ENCODE results near the gene IQSEC3. TPM values are rescaled to one million over a fixed set of nuclear protein-coding genes. Genes with fewer than 3 reads are reported as not detected.

The IQSEC3 gene
- polyA plus RNA-seq, 2 donors, result 0.13 to 0.14 TPM

DNA sequence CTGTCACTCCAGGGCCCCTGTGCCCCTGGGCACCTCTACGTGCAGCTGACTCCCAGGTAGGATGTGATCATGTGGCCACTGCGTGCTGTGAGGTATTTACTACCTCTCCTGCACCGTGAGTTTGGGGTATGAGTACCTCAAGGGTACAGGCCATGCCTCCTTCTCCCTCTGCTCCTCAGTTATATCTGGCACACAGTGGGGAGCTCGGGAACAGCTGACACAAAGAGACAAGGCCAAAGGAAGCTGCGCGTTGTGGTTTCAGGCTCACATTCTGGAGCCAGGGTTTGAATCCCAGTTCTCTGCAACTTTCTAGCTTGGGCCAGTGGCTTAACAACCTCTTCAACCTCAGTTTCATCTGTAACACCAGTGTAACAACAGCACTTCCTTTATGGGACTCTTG is 155.2 kb downstream of the IQSEC3 start:
- no peak overlapping the region for H3K27ac ChIP-seq (ENCODE audit: low read depth in 2 of 2, low read length in 1 of 2)
- no peaks in the 10 kb centered on the region for H3K27me3 ChIP-seq (ENCODE audit: control insufficient read depth in 1 of 2, insufficient read depth in 2 of 2, low read length in 2 of 2)
- H3K4me1 ChIP-seq (ENCODE audit: control insufficient read depth in 2 of 2, insufficient read depth in 2 of 2, low read length in 1 of 2), result peaks cover 0 to 2% of the 10 kb centered on the region in 2 donors
- no peaks in the 10 kb centered on the region for H3K36me3 ChIP-seq (ENCODE audit: control insufficient read depth in 2 of 2, insufficient read depth in 2 of 2, low read length in 1 of 2)
- no peaks in the 10 kb centered on the region for H3K9me3 ChIP-seq (ENCODE audit: control insufficient read depth in 2 of 2, insufficient read depth in 1 of 2, low read depth in 1 of 2, low read length in 1 of 2)
- 78 to 80% methylated on average over 6 of the region's 6 CpGs for WGBS, 2 donors
- no peak overlapping the region for H3K4me3 ChIP-seq (ENCODE audit: low read depth in 1 of 2, low read length in 2 of 2)

DNA sequence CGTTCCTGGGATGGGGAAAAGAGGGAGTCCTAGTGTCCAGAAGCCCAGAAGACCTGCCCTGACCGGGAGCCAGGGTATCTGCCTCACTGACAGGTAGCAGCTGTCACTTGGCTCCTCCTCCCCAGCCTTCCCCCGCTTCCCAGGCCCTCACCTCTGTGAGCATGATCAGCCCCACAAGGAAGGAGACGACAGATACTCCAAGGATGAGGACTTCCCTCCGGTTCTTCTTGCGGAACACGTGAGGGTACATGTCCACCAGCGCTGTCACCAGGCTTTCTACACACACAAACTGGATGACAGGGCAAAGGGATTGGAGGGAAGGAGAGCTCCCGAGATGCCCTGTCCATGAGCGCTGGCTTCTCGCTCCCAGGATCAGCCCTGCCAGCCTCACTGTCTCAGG is 157.3 kb downstream of the IQSEC3 start:
- peaks cover 0 to 2% of the 10 kb centered on the region in 2 donors for H3K4me1 ChIP-seq (ENCODE audit: control insufficient read depth in 2 of 2, insufficient read depth in 2 of 2, low read length in 1 of 2)
- H3K27ac ChIP-seq (ENCODE audit: low read depth in 2 of 2, low read length in 1 of 2), result no peak overlapping the region
- H3K36me3 ChIP-seq (ENCODE audit: control insufficient read depth in 2 of 2, insufficient read depth in 2 of 2, low read length in 1 of 2), result no peaks in the 10 kb centered on the region
- no peak overlapping the region for H3K4me3 ChIP-seq (ENCODE audit: low read depth in 1 of 2, low read length in 2 of 2)
- 80% methylated on average over 11 of the region's 11 CpGs for WGBS, 2 donors
- H3K9me3 ChIP-seq (ENCODE audit: control insufficient read depth in 2 of 2, insufficient read depth in 1 of 2, low read depth in 1 of 2, low read length in 1 of 2), result no peaks in the 10 kb centered on the region
- no peaks in the 10 kb centered on the region for H3K27me3 ChIP-seq (ENCODE audit: control insufficient read depth in 1 of 2, insufficient read depth in 2 of 2, low read length in 2 of 2)

DNA sequence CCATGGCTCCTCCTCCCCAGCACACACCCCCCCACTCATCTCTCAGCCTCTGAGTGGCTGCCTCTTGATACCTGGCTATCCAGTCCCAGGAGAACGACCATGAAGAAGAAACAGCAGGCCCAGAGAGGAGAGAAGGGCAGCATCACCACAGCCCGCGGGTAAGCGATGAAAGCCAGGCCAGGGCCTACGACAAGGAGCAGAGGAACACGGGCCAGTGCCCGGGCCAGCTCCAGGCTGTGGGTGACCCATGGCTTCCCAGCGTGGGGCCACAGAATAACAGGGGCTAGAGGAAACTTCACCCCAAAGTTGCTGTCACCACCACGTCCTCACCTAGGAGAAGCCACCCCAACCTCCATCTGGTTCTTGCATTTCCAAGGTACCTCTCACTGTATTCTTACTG is 157.8 kb downstream of the IQSEC3 start:
- 90% methylated on average over 9 of the region's 9 CpGs for WGBS, 2 donors
- Histone ChIP-seq H3K4me3 (ENCODE audit: low read depth in 1 of 2, low read length in 2 of 2) (no peak overlapping the region), H3K36me3 (ENCODE audit: control insufficient read depth in 2 of 2, insufficient read depth in 2 of 2, low read length in 1 of 2) (no peaks in the 10 kb centered on the region), H3K27ac (ENCODE audit: low read depth in 2 of 2, low read length in 1 of 2) (no peak overlapping the region), H3K4me1 (ENCODE audit: control insufficient read depth in 2 of 2, insufficient read depth in 2 of 2, low read length in 1 of 2) (peaks cover 0 to 2% of the 10 kb centered on the region in 2 donors), H3K27me3 (ENCODE audit: control insufficient read depth in 1 of 2, insufficient read depth in 2 of 2, low read length in 2 of 2) (no peaks in the 10 kb centered on the region), H3K9me3 (ENCODE audit: control insufficient read depth in 2 of 2, insufficient read depth in 1 of 2, low read depth in 1 of 2, low read length in 1 of 2) (no peaks in the 10 kb centered on the region)

GRCh38 chr12:225012-225411 is 158.4 kb downstream of the IQSEC3 start:
- Histone ChIP-seq H3K4me3 (ENCODE audit: low read depth in 1 of 2, low read length in 2 of 2) (no peak overlapping the region), H3K27ac (ENCODE audit: low read depth in 2 of 2, low read length in 1 of 2) (no peak overlapping the region), H3K4me1 (ENCODE audit: control insufficient read depth in 2 of 2, insufficient read depth in 2 of 2, low read length in 1 of 2) (peaks cover 0 to under 1% of the 10 kb centered on the region in 2 donors), H3K9me3 (ENCODE audit: control insufficient read depth in 2 of 2, insufficient read depth in 1 of 2, low read depth in 1 of 2, low read length in 1 of 2) (no peaks in the 10 kb centered on the region), H3K27me3 (ENCODE audit: control insufficient read depth in 1 of 2, insufficient read depth in 2 of 2, low read length in 2 of 2) (no peaks in the 10 kb centered on the region), H3K36me3 (ENCODE audit: control insufficient read depth in 2 of 2, insufficient read depth in 2 of 2, low read length in 1 of 2) (no peaks in the 10 kb centered on the region)
- WGBS, 2 donors, result 87 to 93% methylated on average over 18 of the region's 18 CpGs

- H3K4me3 ChIP-seq (ENCODE audit: low read depth in 1 of 2, low read length in 2 of 2), result no peak overlapping the region
- WGBS, 2 donors, result 82 to 86% methylated on average over 14 of the region's 14 CpGs
- no peak overlapping the region for H3K27ac ChIP-seq (ENCODE audit: low read depth in 2 of 2, low read length in 1 of 2)
- no peaks in the 10 kb centered on the region for H3K36me3 ChIP-seq (ENCODE audit: control insufficient read depth in 2 of 2, insufficient read depth in 2 of 2, low read length in 1 of 2)
- peaks cover 0 to 2% of the 10 kb centered on the region in 2 donors for H3K4me1 ChIP-seq (ENCODE audit: control insufficient read depth in 2 of 2, insufficient read depth in 2 of 2, low read length in 1 of 2)
- no peaks in the 10 kb centered on the region for H3K27me3 ChIP-seq (ENCODE audit: control insufficient read depth in 1 of 2, insufficient read depth in 2 of 2, low read length in 2 of 2)
- no peaks in the 10 kb centered on the region for H3K9me3 ChIP-seq (ENCODE audit: control insufficient read depth in 2 of 2, insufficient read depth in 1 of 2, low read depth in 1 of 2, low read length in 1 of 2)
Measured at GRCh38 chr12:226401-226800, 159.8 kb downstream of the IQSEC3 start.

GRCh38 chr12:227286-227915 is 160.8 kb downstream of the IQSEC3 start:
- Histone ChIP-seq H3K4me3 (ENCODE audit: low read depth in 1 of 2, low read length in 2 of 2) (no peak overlapping the region), H3K36me3 (ENCODE audit: control insufficient read depth in 2 of 2, insufficient read depth in 2 of 2, low read length in 1 of 2) (no peaks in the 10 kb centered on the region), H3K27me3 (ENCODE audit: control insufficient read depth in 1 of 2, insufficient read depth in 2 of 2, low read length in 2 of 2) (no peaks in the 10 kb centered on the region), H3K4me1 (ENCODE audit: control insufficient read depth in 2 of 2, insufficient read depth in 2 of 2, low read length in 1 of 2) (peaks cover 0 to 2% of the 10 kb centered on the region in 2 donors), H3K27ac (ENCODE audit: low read depth in 2 of 2, low read length in 1 of 2) (no peak overlapping the region), H3K9me3 (ENCODE audit: control insufficient read depth in 2 of 2, insufficient read depth in 1 of 2, low read depth in 1 of 2, low read length in 1 of 2) (no peaks in the 10 kb centered on the region)
- WGBS, 2 donors, result 84 to 89% methylated on average over 7 of the region's 7 CpGs

Other genes starting within 250 kb of the IQSEC3 start
- under 1 TPM in 1 of 2 donors, not detected in 1; 0.11 TPM for gene SLC6A12, start 147.4 kb downstream of the IQSEC3 start, polyA plus RNA-seq
- under 1 TPM in 1 of 2 donors, not detected in 1; 0.10 TPM for gene SLC6A13, start 196.1 kb downstream of the IQSEC3 start, polyA plus RNA-seq

All from esophagus (tissue), 2 donors.